Endothelial cell of umbilical vein (primary cell): Measurements from ENCODE around the gene CDT1. TPM values are rescaled to one million over a fixed set of nuclear protein-coding genes. Genes with fewer than 3 reads are reported as not detected.

ENCODE experiments used
- BruUV-seq: library from RNA; stranded (reverse); fragments of 400-500 nt; replicated peaks from 2 replicates; lab custom pipeline; 2021; lab: Mats Ljungman, UMichigan
- CTCF ChIA-PET: fragments of 300-600, 350-600 bp; sonication (Branson Sonifier 250); formaldehyde crosslinking; loops from one replicate; lab custom pipeline; 2021; ENCODE audit warnings: antibody characterized with exemption, inconsistent platforms; lab: Charles Lee
- POLR2A ChIA-PET: fragments of 300-600, 350-600 bp; sonication (Branson Sonifier 250); formaldehyde crosslinking; loops from one replicate; lab custom pipeline; 2021; ENCODE audit warnings: antibody characterized with exemption, inconsistent platforms; lab: Charles Lee
- DNase-seq: peaks from one replicate; pipeline ENCODE4 v3.0.0-alpha.2; 2011; ENCODE audit warnings: low read depth, low spot score
- FAIRE-seq: peaks from 2 replicates; lab custom pipeline; 2011; peaks lifted over from hg19 to GRCh38; lab: Jason Lieb, UNC
- H2AFZ ChIP-seq: 2 replicates; pipeline ENCODE4 v1.6.0; 2012; ENCODE audit warnings: low read depth, low read length, control low read depth, inconsistent platforms
- H3K27ac ChIP-seq: 2 replicates; pipeline ENCODE4 v1.5.1; 2011; ENCODE audit warnings: low read depth, mild to moderate bottlenecking, control low read depth, low read length, moderate library complexity; ENCODE audit not compliant: insufficient read depth
- H3K27me3 ChIP-seq, 2 experiments: 2 replicates each; pipeline versions ENCODE4 v1.6.0 to v1.6.1; 2011; ENCODE audit warnings: low read length in 2 of 2, mixed read lengths in 1 of 2; ENCODE audit not compliant: control insufficient read depth in 2 of 2, insufficient read depth in 2 of 2
- H3K36me3 ChIP-seq, 2 experiments: 2 replicates in 1 of 2; 3 replicates in 1 of 2; pipeline ENCODE4 v1.5.1; 2011; ENCODE audit warnings: low read length in 2 of 2, mild to moderate bottlenecking in 1 of 2, moderate library complexity in 1 of 2; ENCODE audit not compliant: control insufficient read depth in 2 of 2, insufficient read depth in 2 of 2; ENCODE audit errors: extremely low read depth in 1 of 2
- H3K4me1 ChIP-seq: 3 replicates; pipeline ENCODE4 v1.5.1; 2011; ENCODE audit warnings: mild to moderate bottlenecking, low read length; ENCODE audit not compliant: control insufficient read depth, insufficient read depth; ENCODE audit errors: extremely low read depth
- H3K4me2 ChIP-seq: 2 replicates; pipeline ENCODE4 v1.6.1; 2011; ENCODE audit warnings: low read length, control low read depth, mixed read lengths; ENCODE audit not compliant: insufficient read depth
- H3K4me3 ChIP-seq, 3 experiments: fragments of 200-600 bp in 1 of 3; sonication (generic), shearing (Covaris generic) in 1 of 3; replicated peaks in 1 of 3; 2 replicates each; pipeline ENCODE4 v1.5.1; 2011 to 2016; ENCODE audit warnings: control low read depth in 3 of 3, low read length in 3 of 3, mild to moderate bottlenecking in 2 of 3, inconsistent platforms in 1 of 3, low read depth in 1 of 3, moderate library complexity in 1 of 3; ENCODE audit not compliant: insufficient read depth in 1 of 3
- H3K79me2 ChIP-seq: 2 replicates; pipeline ENCODE4 v1.6.0; 2012; ENCODE audit warnings: low read length, inconsistent platforms; ENCODE audit not compliant: control insufficient read depth, insufficient read depth
- H3K9ac ChIP-seq: replicated peaks from 2 replicates; pipeline ENCODE3; 2011; ENCODE audit warnings: low read length, control low read depth; ENCODE audit not compliant: insufficient read depth; ENCODE audit errors: extremely low read depth
- H3K9me1 ChIP-seq: replicated peaks from 3 replicates; pipeline ENCODE4 v1.6.0; 2011; ENCODE audit warnings: mild to moderate bottlenecking, low read length; ENCODE audit not compliant: control insufficient read depth, insufficient read depth; ENCODE audit errors: extremely low read depth
- H3K9me3 ChIP-seq: replicated peaks from 2 replicates; pipeline ENCODE4 v1.5.1; 2012; ENCODE audit warnings: low read length, inconsistent platforms; ENCODE audit not compliant: control insufficient read depth, insufficient read depth
- H4K20me1 ChIP-seq: replicated peaks from 2 replicates; pipeline ENCODE3; 2011; ENCODE audit warnings: mild to moderate bottlenecking, low read length; ENCODE audit not compliant: control insufficient read depth, insufficient read depth; ENCODE audit errors: extremely low read depth
- EZH2 ChIP-seq: IDR thresholded peaks from 2 replicates; pipeline ENCODE4 v1.6.1; 2012; ENCODE audit warnings: borderline replicate concordance, low read depth, mild to moderate bottlenecking, moderate library complexity, low read length, inconsistent platforms; ENCODE audit not compliant: severe bottlenecking
- FOS ChIP-seq: IDR thresholded peaks from 2 replicates; pipeline ENCODE4 v1.6.1; 2011; ENCODE audit warnings: mild to moderate bottlenecking, low read length, moderate library complexity, borderline replicate concordance; ENCODE audit not compliant: insufficient read depth
- GATA2 ChIP-seq: IDR thresholded peaks from 2 replicates; pipeline ENCODE4 v1.7.0; 2011; ENCODE audit warnings: low read depth, mild to moderate bottlenecking, moderate library complexity, mixed read lengths, low read length; ENCODE audit not compliant: insufficient read length, insufficient read depth
- JUN ChIP-seq: IDR thresholded peaks from 2 replicates; pipeline ENCODE4 v1.6.1; 2011; ENCODE audit warnings: borderline replicate concordance, low read depth; ENCODE audit not compliant: insufficient read length, insufficient read depth
- MYC ChIP-seq: IDR thresholded peaks from one replicate; pipeline ENCODE4 v1.6.1; 2011; ENCODE audit warnings: mild to moderate bottlenecking, low read depth, low read length
- POLR2A ChIP-seq: IDR thresholded peaks from 2 replicates; pipeline ENCODE4 v1.6.1; 2012; ENCODE audit warnings: low read depth, mild to moderate bottlenecking, control low read depth, low read length
- POLR2AphosphoS5 ChIP-seq: IDR thresholded peaks from 2 replicates; pipeline ENCODE4 v1.6.1; 2012; ENCODE audit warnings: low read depth, mild to moderate bottlenecking, control low read depth, low read length, moderate library complexity; ENCODE audit not compliant: insufficient read depth
- dilution Hi-C: fragments of 300-500 bp; cut with MboI; formaldehyde crosslinking; loops from one replicate; pipeline ENCODE4 v1.15.0; 2019; ENCODE audit warnings: low sequenced_read_pairs; ENCODE audit not compliant: extremely low pct_ligation_motif_present
- intact Hi-C: fragments of 100-400 bp; cut with micrococcal nuclease; formaldehyde crosslinking; loops from one replicate; pipeline ENCODE4 v1.10.0; 2022
- polyA plus RNA-seq, 4 experiments: library from polyadenylated mRNA; depleted of rRNA in 3 of 4; stranded (reverse) in 3 of 4; unstranded in 1 of 4; fragments of >200 nt; gene quantifications; 2 replicates each; pipeline versions ENCODE4 v1.2.1 to v1.2.3, GENCODE V29; 2011 to 2012; ENCODE audit warnings: missing spikeins in 1 of 4
- total RNA-seq: library from RNA; stranded (reverse); gene quantifications from 2 replicates; pipeline ENCODE4 v1.2.3, GENCODE V29; 2021
- TF ChIP-seq, protein P1 (sequence below): IDR thresholded peaks from 2 replicates; pipeline ENCODE4 v1.6.1; 2011; ENCODE audit not compliant: insufficient read depth, insufficient read length
- TF ChIP-seq, protein P2 (sequence below), 2 donors: IDR thresholded peaks; 1 replicate in 1 of 2; 2 replicates in 1 of 2; pipeline ENCODE4 v1.5.1; 2011; ENCODE audit warnings: low read length in 2 of 2, mild to moderate bottlenecking in 2 of 2, moderate library complexity in 2 of 2, control low read depth in 1 of 2, inconsistent platforms in 1 of 2, low read depth in 1 of 2; ENCODE audit not compliant: insufficient read depth in 1 of 2; ENCODE audit errors: extremely low read depth in 1 of 2

The CDT1 gene
- total and polyA plus RNA-seq, 2 donors (not counting 3 experiments of a cell fraction or from before 2014, with no cell fraction given), result 15.6 to 30.6 TPM

- Histone ChIP-seq H4K20me1 (no peaks in the 10 kb centered on the region), H3K4me1 (peaks cover 4% of the 10 kb centered on the region), H3K4me2 (peak within 1 kb of the TSS; percentile 75), H3K9me1 (no peaks in the 10 kb centered on the region), H3K27ac (peak within 1 kb of the TSS; percentile 1), H2AFZ (peak within 1 kb of the TSS; percentile 53), H3K27me3 (no peaks in the 10 kb centered on the region), H3K9me3 (no peaks in the 10 kb centered on the region), H3K79me2 (peaks cover 4% of the 10 kb centered on the region), H3K36me3 (peaks cover 0 to 20% of the 10 kb centered on the region in 2 experiments), H3K4me3 (peak within 1 kb of the TSS; percentile 45 to 100 (median 72)), H3K9ac (peak within 1 kb of the TSS; percentile 57)
- TF ChIP-seq GATA2 (no peak), MYC (peak; percentile 75), POLR2A (peak; percentile 90), JUN (no peak), POLR2AphosphoS5 (peak; percentile 98), FOS (no peak), EZH2 (no peak)
- TF ChIP-seq, protein P1, sequence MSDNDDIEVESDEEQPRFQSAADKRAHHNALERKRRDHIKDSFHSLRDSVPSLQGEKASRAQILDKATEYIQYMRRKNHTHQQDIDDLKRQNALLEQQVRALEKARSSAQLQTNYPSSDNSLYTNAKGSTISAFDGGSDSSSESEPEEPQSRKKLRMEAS, result peak; percentile 99
- TF ChIP-seq, protein P2, sequence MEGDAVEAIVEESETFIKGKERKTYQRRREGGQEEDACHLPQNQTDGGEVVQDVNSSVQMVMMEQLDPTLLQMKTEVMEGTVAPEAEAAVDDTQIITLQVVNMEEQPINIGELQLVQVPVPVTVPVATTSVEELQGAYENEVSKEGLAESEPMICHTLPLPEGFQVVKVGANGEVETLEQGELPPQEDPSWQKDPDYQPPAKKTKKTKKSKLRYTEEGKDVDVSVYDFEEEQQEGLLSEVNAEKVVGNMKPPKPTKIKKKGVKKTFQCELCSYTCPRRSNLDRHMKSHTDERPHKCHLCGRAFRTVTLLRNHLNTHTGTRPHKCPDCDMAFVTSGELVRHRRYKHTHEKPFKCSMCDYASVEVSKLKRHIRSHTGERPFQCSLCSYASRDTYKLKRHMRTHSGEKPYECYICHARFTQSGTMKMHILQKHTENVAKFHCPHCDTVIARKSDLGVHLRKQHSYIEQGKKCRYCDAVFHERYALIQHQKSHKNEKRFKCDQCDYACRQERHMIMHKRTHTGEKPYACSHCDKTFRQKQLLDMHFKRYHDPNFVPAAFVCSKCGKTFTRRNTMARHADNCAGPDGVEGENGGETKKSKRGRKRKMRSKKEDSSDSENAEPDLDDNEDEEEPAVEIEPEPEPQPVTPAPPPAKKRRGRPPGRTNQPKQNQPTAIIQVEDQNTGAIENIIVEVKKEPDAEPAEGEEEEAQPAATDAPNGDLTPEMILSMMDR (IDR thresholded peaks at IDR 0.05; ENCODE audit: extremely low read depth in 1 of 2, insufficient read depth in 1 of 2, low read depth in 1 of 2, low read length in 2 of 2), result no peak
- DNase-seq (peak; percentile 96), FAIRE-seq (peak; percentile 94)
- ChIA-PET POLR2A (no interaction called here), CTCF (interaction anchor here (0.8 to 2.7 kb wide), 21 partner anchors 9 to 700 kb away, joined by 3 to 50 read pairs (median 5); partner anchors contain the start of genes APRT, PABPN1L, PIEZO1 and ZNF778)
- no TSS peak for BruUV-seq
- intact Hi-C loops (loop anchor here (1.0 to 2.0 kb wide), 5 partner anchors 41 to 120 kb away; no protein-coding TSS in a partner anchor), dilution Hi-C loops (no loop called here)
These were observed 53.5 kb downstream of the CDT1 start, which contains the start of the genes GALNS and TRAPPC2L for GRCh38 chr16:88856828-88857727. TSS of gene GALNS (minus strand) at chr16:88856947. CDS start at chr16:88856877, 70 bp downstream. TSS of gene TRAPPC2L (plus strand) at chr16:88857127. CDS start at chr16:88857151, 24 bp downstream.
